H1 (cell line): ENCODE data around the gene IL1R1. TPM values are rescaled to one million over a fixed set of nuclear protein-coding genes. Genes with fewer than 3 reads are reported as not detected.

ENCODE experiments used
- CTCF ChIA-PET: fragments of 300-600 bp; sonication (Branson Sonifier 250); formaldehyde crosslinking; loops from one replicate; lab custom pipeline; 2021; ENCODE audit not compliant: partially characterized antibody; lab: Charles Lee
- POLR2A ChIA-PET: fragments of 300-600 bp; sonication (Branson Sonifier 250); formaldehyde crosslinking; loops from one replicate; lab custom pipeline; 2021; ENCODE audit warnings: inconsistent platforms; ENCODE audit not compliant: partially characterized antibody; lab: Charles Lee
- DNase-seq, 2 experiments: peaks; one replicate each; pipeline versions ENCODE4 v3.0.0 to v3.0.0-alpha.2; 2010 to 2022; ENCODE audit warnings: low spot score in 2 of 2, low read depth in 1 of 2, mixed read lengths in 1 of 2
- FAIRE-seq: peaks from 2 replicates; lab custom pipeline; 2011; peaks lifted over from hg19 to GRCh38; lab: Jason Lieb, UNC
- H2AFZ ChIP-seq: 2 replicates; pipeline ENCODE4 v1.8.1; 2012; ENCODE audit warnings: low read length, inconsistent platforms
- H2AK5ac ChIP-seq: 2 replicates; pipeline ENCODE4 v1.6.1; 2013; ENCODE audit warnings: low read depth, low read length
- H2BK120ac ChIP-seq: replicated peaks from 2 replicates; pipeline ENCODE3; 2013; ENCODE audit warnings: low read depth, low read length, inconsistent platforms
- H2BK12ac ChIP-seq: 2 replicates; pipeline ENCODE4 v1.6.1; 2013; ENCODE audit warnings: low read depth, low read length
- H2BK15ac ChIP-seq: 2 replicates; pipeline ENCODE4 v1.6.1; 2013; ENCODE audit warnings: low read length
- H2BK20ac ChIP-seq: 2 replicates; pipeline ENCODE4 v1.6.1; 2013; ENCODE audit warnings: low read length
- H2BK5ac ChIP-seq: 2 replicates; pipeline ENCODE4 v1.6.1; 2013; ENCODE audit warnings: low read depth, low read length
- H3K14ac ChIP-seq: 2 replicates; pipeline ENCODE4 v1.6.1; 2013; ENCODE audit warnings: inconsistent platforms; ENCODE audit not compliant: insufficient read length
- H3K18ac ChIP-seq: 2 replicates; pipeline ENCODE4 v1.6.1; 2013; ENCODE audit warnings: low read length; ENCODE audit errors: extremely low read depth
- H3K23ac ChIP-seq: 2 replicates; pipeline ENCODE4 v1.6.1; 2013; ENCODE audit warnings: inconsistent platforms; ENCODE audit not compliant: insufficient read length
- H3K23me2 ChIP-seq: 2 replicates; pipeline ENCODE4 v1.6.1; 2013; ENCODE audit warnings: low read depth, low read length
- H3K27ac ChIP-seq: 2 replicates; pipeline ENCODE4 v1.6.1; 2011; ENCODE audit warnings: low read depth, low read length, inconsistent platforms
- H3K27me3 ChIP-seq, 4 experiments: replicated peaks in 1 of 4; 1 replicate in 1 of 4; 2 replicates in 3 of 4; pipeline versions ENCODE4 v1.6.1 to v1.8.1; 2011 to 2013; ENCODE audit warnings: low read length in 3 of 4, mild to moderate bottlenecking in 3 of 4, inconsistent platforms in 2 of 4, mixed read lengths in 2 of 4, moderate library complexity in 1 of 4; ENCODE audit not compliant: control insufficient read depth in 3 of 4, insufficient read depth in 3 of 4; ENCODE audit errors: extremely low read depth in 1 of 4
- H3K36me3 ChIP-seq, 4 experiments: 2 replicates each; pipeline versions ENCODE4 v1.6.1 to v1.8.1; 2011 to 2013; ENCODE audit warnings: mild to moderate bottlenecking in 4 of 4, low read length in 3 of 4, moderate library complexity in 2 of 4, control low read depth in 1 of 4, inconsistent platforms in 1 of 4; ENCODE audit not compliant: insufficient read depth in 4 of 4, control insufficient read depth in 2 of 4
- H3K4ac ChIP-seq: replicated peaks from 2 replicates; pipeline ENCODE3; 2013; ENCODE audit warnings: low read length, low read depth, mixed read lengths, inconsistent platforms; ENCODE audit not compliant: insufficient read length
- H3K4me1 ChIP-seq, 4 experiments: replicated peaks in 1 of 4; 1 replicate in 1 of 4; 2 replicates in 3 of 4; pipeline versions ENCODE4 v1.6.1 to v1.8.1; 2011 to 2013; ENCODE audit warnings: low read length in 3 of 4, inconsistent platforms in 2 of 4, mixed read lengths in 1 of 4; ENCODE audit not compliant: insufficient read depth in 4 of 4, control insufficient read depth in 3 of 4
- H3K4me2 ChIP-seq, 2 experiments: 2 replicates each; pipeline versions ENCODE4 v1.6.1 to v1.8.1; 2011 to 2013; ENCODE audit warnings: low read depth in 2 of 2, low read length in 2 of 2, control low read depth in 1 of 2, inconsistent platforms in 1 of 2, mild to moderate bottlenecking in 1 of 2; ENCODE audit not compliant: insufficient read depth in 1 of 2
- H3K4me3 ChIP-seq, 4 experiments: fragments of 200-600, 300-600 bp in 1 of 4; sonication (generic), shearing (Covaris generic), sonication (Bioruptor Twin) in 1 of 4; 2 replicates each; pipeline versions ENCODE4 v1.5.1 to v1.8.1; 2011 to 2016; ENCODE audit warnings: low read length in 4 of 4, low read depth in 3 of 4, control low read depth in 2 of 4, inconsistent platforms in 2 of 4, mild to moderate bottlenecking in 2 of 4, mixed read lengths in 1 of 4, moderate library complexity in 1 of 4; ENCODE audit not compliant: insufficient read depth in 2 of 4; ENCODE audit errors: extremely low read depth in 1 of 4
- H3K56ac ChIP-seq: replicated peaks from 2 replicates; pipeline ENCODE3; 2013; ENCODE audit warnings: low read depth, mild to moderate bottlenecking, mixed read lengths, low read length, inconsistent platforms; ENCODE audit not compliant: insufficient read length
- H3K79me1 ChIP-seq: 2 replicates; pipeline ENCODE4 v1.6.1; 2013; ENCODE audit warnings: low read depth, low read length, control low read depth
- H3K79me2 ChIP-seq, 2 experiments: 2 replicates each; pipeline versions ENCODE4 v1.6.1 to v1.8.1; 2012 to 2013; ENCODE audit warnings: low read length in 2 of 2, mild to moderate bottlenecking in 2 of 2, inconsistent platforms in 1 of 2; ENCODE audit not compliant: insufficient read depth in 2 of 2, control insufficient read depth in 1 of 2
- H3K9ac ChIP-seq, 4 experiments: replicated peaks in 1 of 4; 1 replicate in 1 of 4; 2 replicates in 3 of 4; pipeline versions ENCODE4 v1.6.1 to v1.8.1; 2011 to 2013; ENCODE audit warnings: low read depth in 3 of 4, low read length in 3 of 4, control low read depth in 2 of 4, mild to moderate bottlenecking in 2 of 4, moderate library complexity in 2 of 4, inconsistent platforms in 1 of 4; ENCODE audit errors: extremely low read depth in 1 of 4
- H3K9me3 ChIP-seq, 2 experiments: 2 replicates each; pipeline versions ENCODE4 v1.6.1 to v1.8.1; 2012 to 2013; ENCODE audit warnings: mild to moderate bottlenecking in 2 of 2, moderate library complexity in 2 of 2, control low read depth in 1 of 2, inconsistent platforms in 1 of 2, low read depth in 1 of 2, low read length in 1 of 2, mixed read lengths in 1 of 2; ENCODE audit not compliant: insufficient read depth in 2 of 2
- H4K20me1 ChIP-seq, 2 experiments: replicated peaks in 1 of 2; 2 replicates each; pipeline versions ENCODE3 to v1.8.1; 2011 to 2013; ENCODE audit warnings: inconsistent platforms in 2 of 2, low read length in 2 of 2, mild to moderate bottlenecking in 1 of 2; ENCODE audit not compliant: insufficient read depth in 2 of 2, control insufficient read depth in 1 of 2
- H4K5ac ChIP-seq: 2 replicates; pipeline ENCODE4 v1.6.1; 2013; ENCODE audit warnings: low read length, low read depth, mixed read lengths, inconsistent platforms; ENCODE audit not compliant: insufficient read length
- H4K8ac ChIP-seq: 2 replicates; pipeline ENCODE4 v1.8.0; 2013; ENCODE audit warnings: mild to moderate bottlenecking, moderate library complexity, low read length, inconsistent platforms; ENCODE audit not compliant: insufficient read depth; ENCODE audit errors: extremely low read depth
- H4K91ac ChIP-seq: replicated peaks from 2 replicates; pipeline ENCODE3; 2013; ENCODE audit warnings: low read length, mixed read lengths, inconsistent platforms; ENCODE audit not compliant: insufficient read length
- E2F6 ChIP-seq: IDR thresholded peaks from 2 replicates; pipeline ENCODE4 v1.6.1; 2012; ENCODE audit warnings: inconsistent platforms
- MAX ChIP-seq: IDR thresholded peaks from 2 replicates; pipeline ENCODE4 v1.6.1; 2012; ENCODE audit warnings: inconsistent platforms
- WGBS, 2 experiments: shearing (Covaris generic) in 1 of 2; methylation state at CpG; one replicate each; pipeline versions ENCODE4 v1.1.6 to v1.1.7; 2013 to 2015; ENCODE audit warnings: low lambda C conversion rate in 2 of 2, mixed read lengths in 2 of 2, inconsistent platforms in 1 of 2, low coverage in 1 of 2, missing lambda C conversion rate in 1 of 2; ENCODE audit not compliant: insufficient replicate concordance in 2 of 2, insufficient coverage in 1 of 2, insufficient read length in 1 of 2; ENCODE audit errors: extremely low coverage in 1 of 2, missing lambda C conversion rate in 1 of 2; 5-methylcytosine and 5-hydroxymethylcytosine counted together
- polyA plus RNA-seq, 7 experiments: library from polyadenylated mRNA; depleted of rRNA in 3 of 7; stranded (reverse) in 5 of 7; unstranded in 2 of 7; fragments of >200 nt in 5 of 7; fragments of 200-250 nt in 2 of 7; gene quantifications; 1 replicate in 5 of 7; 2 replicates in 1 of 7; 4 replicates in 1 of 7; pipeline versions ENCODE4 v1.2.1 to v1.2.3, GENCODE V29; 2011 to 2013; ENCODE audit warnings: missing spikeins in 2 of 7, mixed read lengths in 2 of 7
- total RNA-seq: library from RNA; stranded (reverse); fragmentation: NEBNext Ultra II Directional; extraction: Animal tissue kit (Norgen Biotek cat#: 25700); gene quantifications from 2 replicates; pipeline ENCODE4 v1.2.1, GENCODE V29; 2021

IL1R1 gene
- total and polyA plus RNA-seq, 2 of the 8 experiments (the other 6 are each of a cell fraction or from before 2014, with no cell fraction given), result 0.34 to 0.47 TPM

GRCh38 chr2:102111823-102112222 lies 30.7 kb upstream of the IL1R1 start:
- Histone ChIP-seq H2BK20ac (no peak overlapping the region), H3K9me3 (no peaks in the 10 kb centered on the region), H2BK15ac (no peak overlapping the region), H2AFZ (0 out of 2 replicates have a peak overlapping the region, but pooled peaks have one; percentile 21), H3K27me3 (no peaks in the 10 kb centered on the region), H2BK12ac (no peak overlapping the region), H3K23ac (no peak overlapping the region), H3K18ac (no peak overlapping the region), H4K20me1 (no peaks in the 10 kb centered on the region), H3K4me1 (peaks cover 0 to 4% (median under 1%) of the 10 kb centered on the region in 4 experiments; a peak in 2 of 7 replicates), H3K79me1 (no peaks in the 10 kb centered on the region)
- POLR2A ChIA-PET, result interaction anchor here (0.8 kb wide), 1 partner anchor 31 kb away, joined by 3 read pairs; the partner anchor contains the start of gene IL1R1
- WGBS, 2 experiments, result 82% methylated on average over 2 of the region's 2 CpGs; no CpG with 5 or more reads in 1 of the 2 experiments
- CTCF ChIA-PET, result interaction anchor here (0.9 to 1.8 kb wide), 2 partner anchors 92 to 123 kb away, joined by 3 to 7 read pairs; no protein-coding TSS in a partner anchor
- TF ChIP-seq MAX (no peak), E2F6 (0 out of 2 replicates have a peak, but pooled peaks have one; percentile 47)
- TF ChIP-seq, all 59 proteins: peak for 1
- no peak overlapping the region for H3K14ac ChIP-seq
- no peak overlapping the region for H2BK120ac ChIP-seq
- H3K23me2 ChIP-seq, result peaks cover 2% of the 10 kb centered on the region; the same call in 1 of the 2 replicates
- H2AK5ac ChIP-seq, result 0 out of 2 replicates have a peak overlapping the region, but pooled peaks have one; percentile 46
- H4K5ac ChIP-seq, result no peak overlapping the region
- no peak overlapping the region for H3K9ac ChIP-seq
- no peak overlapping the region for H4K8ac ChIP-seq
- no peak overlapping the region for H3K4ac ChIP-seq
- H3K4me2 ChIP-seq, result no peak overlapping the region; a peak in 1 of 4 replicates
- no peak overlapping the region for H3K56ac ChIP-seq
- H3K4me3 ChIP-seq, result no peak overlapping the region
- no peak overlapping the region for H3K27ac ChIP-seq
- no peak overlapping the region for H2BK5ac ChIP-seq
- DNase-seq, result no peak
- FAIRE-seq, result no peak
- no peaks in the 10 kb centered on the region for H3K36me3 ChIP-seq
- no peaks in the 10 kb centered on the region for H3K79me2 ChIP-seq
- no peak overlapping the region for H4K91ac ChIP-seq
